HT1080 (cell line): ENCODE measurements around the gene RNF13. TPM values are rescaled to one million over a fixed set of nuclear protein-coding genes. Genes with fewer than 3 reads are reported as not detected.
"Not testable (repeated sequence)": the region's sequence is repeated elsewhere in the genome, so short reads cannot be mapped to it uniquely, and the experiment has no call there.

Source experiments
- DNase-seq: peaks from one replicate; pipeline ENCODE4 v3.0.0-alpha.2; 2015; ENCODE audit warnings: low read depth
- total RNA-seq: library from RNA; depleted of rRNA; stranded (reverse); fragments of >200 nt; shearing (Covaris generic); gene quantifications from 2 replicates; pipeline ENCODE4 v1.2.3, GENCODE V29; 2014

Gene RNF13
- total RNA-seq, 1 experiment from 2014 or later, result 47.5 TPM

DNA sequence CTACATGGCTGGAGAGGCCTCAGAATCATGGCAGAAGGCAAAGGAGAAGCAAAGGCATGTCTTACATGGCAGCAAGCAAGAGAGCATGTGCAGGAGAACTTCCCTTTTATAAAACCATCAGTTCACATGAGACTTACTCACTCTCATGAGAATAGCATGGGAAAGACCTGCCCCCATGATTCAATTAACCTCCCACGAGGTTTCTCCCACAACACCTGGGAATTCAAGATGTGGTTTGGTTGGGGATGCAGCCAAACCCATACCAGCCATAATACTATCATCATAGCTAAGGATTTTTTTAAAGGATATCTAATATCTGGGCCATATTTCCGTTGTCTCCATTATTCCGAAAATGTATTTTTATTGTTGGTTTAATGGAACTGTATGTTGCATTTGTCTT lies 26.5 kb downstream of the RNF13 start:
- DNase-seq, result not testable (repeated sequence)

- DNase-seq, result no peak
These were observed 26.9 kb downstream of the RNF13 start for GRCh38 chr3:149839896-149840295.

DNA sequence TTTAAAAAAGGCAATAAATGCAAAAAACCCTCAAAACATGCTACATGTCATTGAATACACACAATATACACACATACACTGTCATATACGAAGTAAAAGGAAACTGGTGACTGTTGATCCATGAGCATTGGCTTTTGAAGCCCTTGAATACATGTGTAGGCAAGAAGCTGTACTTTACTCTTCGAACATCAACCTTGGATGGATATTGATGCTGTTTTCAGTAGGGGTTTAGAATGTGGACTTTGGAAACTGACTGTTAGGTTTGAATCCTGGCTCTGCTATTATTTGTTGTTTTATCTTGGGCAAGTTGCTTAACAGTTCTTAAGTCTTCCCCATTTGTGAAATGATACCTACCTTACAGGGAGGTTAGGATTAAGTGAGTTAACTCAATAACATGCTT lies 30.5 kb downstream of the RNF13 start:
- DNase-seq, result no peak

- no peak for DNase-seq
These were observed 31.1 kb downstream of the RNF13 start for GRCh38 chr3:149844091-149844490.

GRCh38 chr3:149845570-149846244 lies 32.7 kb downstream of the RNF13 start:
- DNase-seq, result no peak

DNA sequence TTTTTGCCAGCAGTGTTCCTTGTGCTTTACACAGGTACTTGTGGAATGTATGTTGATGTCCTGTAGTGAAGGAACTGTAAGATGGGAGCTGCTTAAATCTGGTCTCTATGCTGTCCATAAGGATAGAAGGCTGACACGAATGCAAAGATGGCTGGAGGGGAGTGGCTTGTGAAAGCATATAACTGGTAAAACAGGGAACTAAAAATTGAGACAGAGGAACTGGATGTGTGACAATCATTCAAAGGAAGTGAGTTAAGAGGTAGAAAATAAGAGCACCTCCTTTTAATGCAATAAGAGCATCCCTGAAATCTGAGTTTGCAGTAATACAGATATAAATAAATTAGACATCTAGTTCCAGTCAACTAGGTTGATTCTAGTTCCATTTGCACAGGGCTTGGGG lies 35.2 kb downstream of the RNF13 start:
- DNase-seq, result no peak

GRCh38 chr3:149848688-149849087 lies 35.7 kb downstream of the RNF13 start:
- no peak for DNase-seq

DNA sequence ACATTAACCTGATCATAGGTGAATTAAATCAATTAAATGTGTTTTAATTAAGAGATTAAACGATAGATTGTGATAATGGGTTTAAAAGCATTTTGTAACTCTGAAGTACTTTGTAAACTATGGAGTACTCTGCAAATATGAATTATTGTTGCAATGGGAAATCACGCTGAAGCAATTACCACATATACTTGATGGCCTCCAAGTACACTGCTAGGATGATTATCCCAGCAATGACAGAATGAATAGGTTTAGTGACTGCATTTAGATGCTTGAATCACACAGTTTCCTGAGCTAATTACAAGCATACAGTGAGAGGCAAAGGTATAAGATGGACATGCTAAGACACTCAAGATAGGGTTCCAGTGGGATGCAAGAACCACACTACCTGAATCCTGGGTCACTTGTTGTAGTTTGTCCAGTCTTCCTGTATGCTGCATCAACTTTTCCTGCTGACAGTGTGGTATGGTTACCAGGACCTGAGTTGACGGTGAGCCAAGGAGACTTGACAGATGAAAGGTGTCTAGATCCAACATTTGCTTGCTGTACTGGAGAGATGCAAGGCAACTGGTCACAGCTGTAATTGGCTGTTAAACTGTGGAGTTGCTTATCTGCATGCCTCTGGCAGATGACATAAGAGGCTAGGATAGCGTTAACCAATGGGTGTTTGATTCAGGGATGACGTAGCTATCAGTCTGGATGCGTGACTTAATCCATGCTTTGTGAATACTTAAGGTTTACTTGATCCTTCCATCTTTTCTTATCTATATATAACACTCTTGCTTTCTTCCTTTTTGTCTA lies 38.0 kb downstream of the RNF13 start:
- no peak for DNase-seq

- DNase-seq, result no peak
These were observed 45.9 kb downstream of the RNF13 start for GRCh38 chr3:149858911-149859310.

DNA sequence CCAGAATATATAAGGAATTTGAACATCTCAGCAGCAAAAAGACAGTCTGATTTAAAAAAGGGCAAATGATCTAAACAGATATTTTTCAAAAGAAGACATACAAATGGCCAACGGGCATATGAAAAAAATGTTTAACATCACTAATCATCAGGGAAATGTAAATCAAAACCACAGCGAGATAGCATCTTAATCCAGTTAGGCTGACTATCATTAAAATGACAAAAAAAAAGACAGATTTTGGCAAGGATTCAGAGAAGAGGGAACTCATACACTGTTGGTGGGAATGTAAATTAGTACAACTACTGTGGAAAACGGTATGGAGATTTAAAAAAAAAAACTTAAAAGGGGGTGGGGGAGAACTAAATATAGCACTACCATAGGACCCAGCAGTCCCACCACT lies 47.9 kb downstream of the RNF13 start:
- DNase-seq, result no peak

- no peak for DNase-seq
These were observed 54.5 kb downstream of the RNF13 start for GRCh38 chr3:149867563-149867962.

DNA sequence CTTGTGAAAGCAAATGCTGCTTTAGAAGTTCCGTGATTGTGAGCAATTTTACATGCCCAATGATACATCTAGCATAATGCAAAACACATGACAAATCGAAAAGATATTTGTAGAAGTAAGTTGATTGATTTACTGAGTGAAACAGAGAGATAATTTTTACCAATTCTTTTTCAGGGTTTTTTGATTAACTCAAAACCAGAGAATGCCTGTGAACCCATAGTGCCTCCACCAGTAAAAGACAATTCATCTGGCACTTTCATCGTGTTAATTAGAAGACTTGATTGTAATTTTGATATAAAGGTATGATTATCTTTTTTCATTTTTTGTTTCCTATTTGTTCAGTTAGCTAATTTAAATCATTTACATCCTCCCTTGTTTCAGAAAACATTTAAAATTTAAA lies 58.8 kb downstream of the RNF13 start:
- DNase-seq, result no peak

GRCh38 chr3:149872589-149872988 lies 59.6 kb downstream of the RNF13 start:
- DNase-seq, result no peak

GRCh38 chr3:149877668-149878067 lies 64.7 kb downstream of the RNF13 start:
- no peak for DNase-seq

DNA sequence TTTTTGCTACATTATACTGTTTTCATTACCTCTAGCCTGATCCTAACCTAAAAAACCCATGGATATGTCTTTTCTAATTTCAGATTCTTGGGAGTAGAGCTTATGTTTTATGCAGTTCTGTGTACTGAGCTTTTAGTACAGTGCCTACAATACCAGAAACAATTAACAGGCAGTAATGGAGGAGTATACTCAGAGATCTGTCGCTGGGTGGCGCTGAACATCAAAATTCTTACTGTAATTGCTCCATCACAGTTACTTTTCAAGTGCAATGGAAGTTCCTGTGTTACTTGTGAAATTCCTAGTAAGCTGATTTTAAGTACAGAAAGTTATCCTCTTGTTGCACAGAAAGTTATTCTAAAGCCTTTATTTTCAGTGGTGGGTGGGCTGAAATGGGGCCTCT lies 66.9 kb downstream of the RNF13 start:
- DNase-seq, result peak; percentile 69

DNA sequence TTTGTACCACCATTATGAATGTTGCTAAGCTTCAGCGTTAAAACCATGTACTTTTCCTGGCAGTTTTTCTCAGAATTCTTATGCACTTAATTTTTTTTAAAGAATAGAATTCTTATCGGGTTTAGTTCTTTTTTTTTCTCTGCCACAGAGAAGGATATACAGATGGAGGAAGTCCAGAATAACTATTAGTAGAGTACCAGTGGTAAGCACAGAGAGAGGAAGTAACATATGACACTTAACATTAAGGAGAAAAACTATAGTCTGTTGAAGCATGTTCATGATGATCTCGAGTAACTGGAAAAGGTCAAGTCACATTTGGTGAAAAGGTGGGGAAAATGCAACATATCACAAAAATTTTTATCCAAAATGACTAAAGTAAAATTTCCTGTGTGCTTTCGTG lies 68.9 kb downstream of the RNF13 start:
- DNase-seq, result no peak

GRCh38 chr3:149883134-149883533 lies 70.1 kb downstream of the RNF13 start:
- no peak for DNase-seq

- DNase-seq, result not testable (repeated sequence)
These were observed 70.8 kb downstream of the RNF13 start for GRCh38 chr3:149883860-149884259.

DNA sequence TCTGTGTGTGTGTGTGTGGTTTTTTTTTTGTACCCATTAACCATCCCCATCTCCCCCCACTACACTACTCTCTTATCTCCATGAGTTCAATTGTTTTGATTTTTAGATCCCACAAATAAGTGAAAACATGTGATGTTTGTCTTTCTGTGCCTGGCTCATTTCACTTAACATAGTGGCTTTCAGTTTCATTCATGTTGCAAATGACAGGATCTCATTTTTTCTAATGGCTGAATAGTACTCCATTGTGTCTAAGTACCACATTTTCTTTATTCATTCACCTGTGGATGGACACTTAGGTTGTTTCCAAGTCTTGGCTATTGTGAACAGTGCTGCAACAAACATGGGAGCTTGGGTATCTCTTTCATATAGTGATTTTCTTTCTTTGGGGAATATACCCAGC lies 71.8 kb downstream of the RNF13 start:
- DNase-seq, result not testable (repeated sequence)

- DNase-seq, result no peak
These were observed 73.9 kb downstream of the RNF13 start for GRCh38 chr3:149886957-149887356.

DNA sequence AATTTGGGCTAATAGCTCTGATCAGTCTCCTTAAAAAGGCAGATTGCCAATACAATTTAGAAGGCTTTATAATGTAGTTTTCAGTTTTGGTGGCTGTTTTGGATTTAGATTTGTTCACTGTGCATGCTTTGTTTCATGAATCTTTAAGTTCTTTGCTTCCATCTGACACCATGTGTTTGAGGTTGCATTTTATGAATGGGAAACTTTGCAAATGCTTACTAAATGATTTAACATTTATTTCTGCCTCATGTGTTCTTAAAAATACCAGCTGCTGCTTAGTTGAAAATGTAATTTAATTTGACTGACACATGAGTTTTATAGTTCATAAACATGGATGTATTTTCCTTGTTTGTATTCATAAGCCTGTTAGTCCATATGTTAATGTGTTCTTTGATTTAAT lies 78.6 kb downstream of the RNF13 start:
- no peak for DNase-seq

- DNase-seq, result no peak
These were observed 79.4 kb downstream of the RNF13 start for GRCh38 chr3:149892371-149892770.

DNA sequence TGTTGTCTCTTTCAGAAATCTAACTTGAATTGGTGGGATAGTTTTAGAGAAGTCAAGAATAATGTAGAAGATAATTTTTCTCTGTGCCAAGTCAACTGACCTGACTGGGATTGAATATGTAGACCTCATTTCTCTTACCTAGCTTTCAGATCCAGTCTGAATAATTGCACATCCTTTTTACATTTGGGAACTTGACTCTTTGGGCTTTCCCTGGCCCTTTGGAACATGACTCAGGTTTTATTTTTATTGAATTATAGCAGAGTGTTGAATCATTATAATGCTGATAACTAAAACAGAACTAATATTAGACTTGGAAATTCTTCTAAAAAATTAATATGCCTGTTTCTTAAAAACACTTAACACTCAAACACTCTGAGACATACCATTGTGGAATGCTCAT lies 81.2 kb downstream of the RNF13 start:
- DNase-seq, result no peak
